ENCODE data around the gene IL6ST.

IL6ST gene

GRCh38 chr5:55896238-55896637, 98.5 kb downstream of the IL6ST start:
- no peak for TF ChIP-seq CTCF (conservative IDR thresholded peaks at IDR 0.05; ENCODE audit: low read depth, low read length)
- Histone ChIP-seq H3K4me3 (IDR thresholded peaks at IDR 0.05; ENCODE audit: insufficient read depth, low read depth, low read length) (no peak overlapping the region), H2AFZ (ENCODE audit: low read depth) (no peak overlapping the region), H3K4me1 (ENCODE audit: low read depth, poor library complexity, severe bottlenecking) (no peaks in the 10 kb centered on the region), H3K27me3 (ENCODE audit: insufficient read depth, low read depth) (no peaks in the 10 kb centered on the region), H3K36me3 (ENCODE audit: insufficient read depth) (no peaks in the 10 kb centered on the region), H4K20me1 (ENCODE audit: insufficient read depth) (no peaks in the 10 kb centered on the region), H3K4me2 (no peak overlapping the region), H3K79me2 (ENCODE audit: insufficient read depth, low read depth) (no peaks in the 10 kb centered on the region), H3K9ac (no peak overlapping the region), H3K27ac (no peak overlapping the region)

- no peaks in the 10 kb centered on the region for H3K27me3 ChIP-seq (ENCODE audit: insufficient read depth, low read depth)
- H3K4me3 ChIP-seq (IDR thresholded peaks at IDR 0.05; ENCODE audit: insufficient read depth, low read depth, low read length), result no peak overlapping the region
- no peaks in the 10 kb centered on the region for H3K79me2 ChIP-seq (ENCODE audit: insufficient read depth, low read depth)
- H3K9ac ChIP-seq, result no peak overlapping the region
- H3K36me3 ChIP-seq (ENCODE audit: insufficient read depth), result no peaks in the 10 kb centered on the region
- H3K4me1 ChIP-seq (ENCODE audit: low read depth, poor library complexity, severe bottlenecking), result no peaks in the 10 kb centered on the region
- H3K4me2 ChIP-seq, result no peak overlapping the region
- no peak overlapping the region for H3K27ac ChIP-seq
- H2AFZ ChIP-seq (ENCODE audit: low read depth), result no peak overlapping the region
- no peak for TF ChIP-seq CTCF (conservative IDR thresholded peaks at IDR 0.05; ENCODE audit: low read depth, low read length)
- no peaks in the 10 kb centered on the region for H4K20me1 ChIP-seq (ENCODE audit: insufficient read depth)
Observed at GRCh38 chr5:55895346-55895745, 99.4 kb downstream of the IL6ST start.

GRCh38 chr5:55894135-55894534, 100.6 kb downstream of the IL6ST start:
- Histone ChIP-seq H3K27me3 (ENCODE audit: insufficient read depth, low read depth) (no peaks in the 10 kb centered on the region), H4K20me1 (ENCODE audit: insufficient read depth) (no peaks in the 10 kb centered on the region), H2AFZ (ENCODE audit: low read depth) (no peak overlapping the region), H3K9ac (no peak overlapping the region), H3K79me2 (ENCODE audit: insufficient read depth, low read depth) (no peaks in the 10 kb centered on the region), H3K4me2 (no peak overlapping the region), H3K36me3 (ENCODE audit: insufficient read depth) (no peaks in the 10 kb centered on the region), H3K27ac (no peak overlapping the region), H3K4me3 (IDR thresholded peaks at IDR 0.05; ENCODE audit: insufficient read depth, low read depth, low read length) (no peak overlapping the region), H3K4me1 (ENCODE audit: low read depth, poor library complexity, severe bottlenecking) (no peaks in the 10 kb centered on the region)
- no peak for TF ChIP-seq CTCF (conservative IDR thresholded peaks at IDR 0.05; ENCODE audit: low read depth, low read length)

- H3K27ac ChIP-seq, result no peak overlapping the region
- no peaks in the 10 kb centered on the region for H3K36me3 ChIP-seq (ENCODE audit: insufficient read depth)
- no peak for TF ChIP-seq CTCF (conservative IDR thresholded peaks at IDR 0.05; ENCODE audit: low read depth, low read length)
- H4K20me1 ChIP-seq (ENCODE audit: insufficient read depth), result no peaks in the 10 kb centered on the region
- no peak overlapping the region for H2AFZ ChIP-seq (ENCODE audit: low read depth)
- no peak overlapping the region for H3K4me2 ChIP-seq
- no peaks in the 10 kb centered on the region for H3K79me2 ChIP-seq (ENCODE audit: insufficient read depth, low read depth)
- no peaks in the 10 kb centered on the region for H3K27me3 ChIP-seq (ENCODE audit: insufficient read depth, low read depth)
- no peak overlapping the region for H3K9ac ChIP-seq
- H3K4me3 ChIP-seq (IDR thresholded peaks at IDR 0.05; ENCODE audit: insufficient read depth, low read depth, low read length), result no peak overlapping the region
- H3K4me1 ChIP-seq (ENCODE audit: low read depth, poor library complexity, severe bottlenecking), result no peaks in the 10 kb centered on the region
Observed at GRCh38 chr5:55892479-55892878, 102.3 kb downstream of the IL6ST start.

GRCh38 chr5:55888205-55888604, 106.6 kb downstream of the IL6ST start:
- TF ChIP-seq CTCF (conservative IDR thresholded peaks at IDR 0.05; ENCODE audit: low read depth, low read length), result no peak
- no peaks in the 10 kb centered on the region for H3K79me2 ChIP-seq (ENCODE audit: insufficient read depth, low read depth)
- no peaks in the 10 kb centered on the region for H3K36me3 ChIP-seq (ENCODE audit: insufficient read depth)
- no peaks in the 10 kb centered on the region for H3K27me3 ChIP-seq (ENCODE audit: insufficient read depth, low read depth)
- H3K4me1 ChIP-seq (ENCODE audit: low read depth, poor library complexity, severe bottlenecking), result no peaks in the 10 kb centered on the region
- no peak overlapping the region for H3K4me2 ChIP-seq
- H3K4me3 ChIP-seq (IDR thresholded peaks at IDR 0.05; ENCODE audit: insufficient read depth, low read depth, low read length), result no peak overlapping the region
- H3K27ac ChIP-seq, result no peak overlapping the region
- no peak overlapping the region for H3K9ac ChIP-seq
- H2AFZ ChIP-seq (ENCODE audit: low read depth), result no peak overlapping the region
- H4K20me1 ChIP-seq (ENCODE audit: insufficient read depth), result no peaks in the 10 kb centered on the region

Measured in KMS-11 (cell line).